CD14-positive monocyte (primary cell): ENCODE results near the gene AKT1. TPM values are rescaled to one million over a fixed set of nuclear protein-coding genes. Genes with fewer than 3 reads are reported as not detected.

Source experiments
- DNase-seq, 3 donors: peaks; one replicate each; pipeline ENCODE4 v3.0.0-alpha.2; 2011 to 2022
- H2AFZ ChIP-seq: 2 replicates; pipeline ENCODE4 v1.6.0; 2012; ENCODE audit warnings: mild to moderate bottlenecking, low read depth, low read length, inconsistent platforms; ENCODE audit not compliant: insufficient read depth, poor library complexity, severe bottlenecking
- H3K27ac ChIP-seq, 2 donors: 1 replicate in 1 of 2; 2 replicates in 1 of 2; pipeline ENCODE4 v1.5.1; 2012 to 2013; ENCODE audit warnings: low read length in 2 of 2, control low read depth in 1 of 2, inconsistent platforms in 1 of 2, low read depth in 1 of 2, mild to moderate bottlenecking in 1 of 2
- H3K27me3 ChIP-seq, 2 donors: one replicate each; pipeline versions ENCODE4 v1.6.0 to v1.6.1; 2011 to 2013; ENCODE audit warnings: low read length in 2 of 2; ENCODE audit not compliant: control insufficient read depth in 2 of 2, insufficient read depth in 2 of 2
- H3K36me3 ChIP-seq, 2 donors: replicated peaks in 1 of 2; 1 replicate in 1 of 2; 2 replicates in 1 of 2; pipeline versions ENCODE4 v1.5.1 to v1.6.1; 2012 to 2013; ENCODE audit warnings: low read length in 2 of 2, control low read depth in 1 of 2, inconsistent platforms in 1 of 2, mild to moderate bottlenecking in 1 of 2; ENCODE audit not compliant: insufficient read depth in 2 of 2, control insufficient read depth in 1 of 2
- H3K4me1 ChIP-seq, 2 donors: 1 replicate in 1 of 2; 2 replicates in 1 of 2; pipeline versions ENCODE4 v1.5.1 to v1.6.1; 2012 to 2013; ENCODE audit warnings: low read length in 2 of 2, control low read depth in 1 of 2, inconsistent platforms in 1 of 2, mild to moderate bottlenecking in 1 of 2, moderate library complexity in 1 of 2; ENCODE audit not compliant: insufficient read depth in 2 of 2, control insufficient read depth in 1 of 2
- H3K4me2 ChIP-seq: replicated peaks from 2 replicates; pipeline ENCODE3; 2012; ENCODE audit warnings: low read length, moderate library complexity, mild to moderate bottlenecking; ENCODE audit not compliant: poor library complexity, severe bottlenecking; ENCODE audit errors: extremely low read depth
- H3K4me3 ChIP-seq, 3 experiments: fragments of 200-600 bp in 1 of 3; sonication (generic) in 1 of 3; replicated peaks in 1 of 3; 1 replicate in 2 of 3; 2 replicates in 1 of 3; pipeline ENCODE4 v1.5.1; 2011 to 2013; ENCODE audit warnings: low read length in 3 of 3, mild to moderate bottlenecking in 3 of 3, control low read depth in 2 of 3, low read depth in 2 of 3, inconsistent platforms in 1 of 3, moderate library complexity in 1 of 3
- H3K79me2 ChIP-seq: 2 replicates; pipeline ENCODE4 v1.6.0; 2012; ENCODE audit warnings: mild to moderate bottlenecking, control low read depth, inconsistent platforms, low read length, moderate library complexity; ENCODE audit not compliant: insufficient read depth
- H3K9ac ChIP-seq: 2 replicates; pipeline ENCODE4 v1.6.0; 2017; ENCODE audit warnings: low read length, mild to moderate bottlenecking; ENCODE audit not compliant: insufficient read depth, poor library complexity, severe bottlenecking
- H3K9me3 ChIP-seq, 2 donors: replicated peaks in 1 of 2; 1 replicate in 1 of 2; 2 replicates in 1 of 2; pipeline versions ENCODE4 v1.5.1 to v1.6.1; 2012 to 2013; ENCODE audit warnings: low read length in 2 of 2, control low read depth in 1 of 2; ENCODE audit not compliant: control insufficient read depth in 1 of 2, insufficient read depth in 1 of 2
- H4K20me1 ChIP-seq: 2 replicates; pipeline ENCODE4 v1.6.0; 2012; ENCODE audit warnings: mild to moderate bottlenecking, low read length, control low read depth, moderate library complexity; ENCODE audit not compliant: insufficient read depth
- H3K27ac Mint-ChIP-seq, 7 donors: one replicate each; pipeline ENCODE4 v1.8.0; 2020; ENCODE audit warnings: mild to moderate bottlenecking in 7 of 7, mixed read lengths in 7 of 7, moderate library complexity in 6 of 7, inconsistent platforms in 2 of 7
- H3K27me3 Mint-ChIP-seq, 3 donors: one replicate each; pipeline ENCODE4 v1.8.0; 2021 to 2022; ENCODE audit warnings: low read depth in 3 of 3, mild to moderate bottlenecking in 3 of 3, mixed read lengths in 3 of 3, moderate library complexity in 3 of 3, inconsistent platforms in 1 of 3
- H3K36me3 Mint-ChIP-seq, 2 donors: one replicate each; pipeline ENCODE4 v1.8.0; 2020; ENCODE audit warnings: mixed read lengths in 2 of 2, inconsistent platforms in 1 of 2, mild to moderate bottlenecking in 1 of 2
- H3K4me1 Mint-ChIP-seq: one replicate; pipeline ENCODE4 v1.8.0; 2020; ENCODE audit warnings: mild to moderate bottlenecking, mixed read lengths
- H3K4me3 Mint-ChIP-seq, 2 donors: one replicate each; pipeline ENCODE4 v1.8.0; 2020; ENCODE audit warnings: mild to moderate bottlenecking in 2 of 2, mixed read lengths in 2 of 2, moderate library complexity in 1 of 2
- H3K9me3 Mint-ChIP-seq, 7 donors: one replicate each; pipeline ENCODE4 v1.8.0; 2020 to 2022; ENCODE audit warnings: mixed read lengths in 7 of 7, mild to moderate bottlenecking in 6 of 7, moderate library complexity in 6 of 7, inconsistent platforms in 2 of 7
- CTCF ChIP-seq: fragments of 200-600 bp; IDR thresholded peaks from one replicate; pipeline ENCODE4 v1.8.0; 2022; ENCODE audit warnings: antibody characterized with exemption, mild to moderate bottlenecking
- WGBS: methylation state at CpG from one replicate; pipeline ENCODE4 v1.1.5; 2013; ENCODE audit warnings: missing lambda C conversion rate; ENCODE audit not compliant: insufficient coverage; 5-methylcytosine and 5-hydroxymethylcytosine counted together
- intact Hi-C, 2 donors: fragments of 100-400 bp; cut with micrococcal nuclease; formaldehyde crosslinking; loops; one replicate each; pipeline versions ENCODE4 v1.15.0 to v1.15.1; 2023
- polyA plus RNA-seq, 3 donors: library from polyadenylated mRNA; depleted of rRNA in 1 of 3; unstranded in 2 of 3; stranded (reverse) in 1 of 3; fragments of 300-500 nt in 2 of 3; fragments of >200 nt in 1 of 3; fragmentation: Illumina TruSeq in 2 of 3; gene quantifications; 1 replicate in 2 of 3; 2 replicates in 1 of 3; pipeline ENCODE4 v1.2.3, GENCODE V29; 2012 to 2021

The AKT1 gene
- polyA plus RNA-seq, 3 donors: 7.2 to 180 (median 26.4) TPM

- Histone ChIP-seq H3K4me2 (no peak overlapping the region), H3K4me3 (no peak overlapping the region), H3K27me3 (no peaks in the 10 kb centered on the region), H3K9ac (no peak overlapping the region), H4K20me1 (no peaks in the 10 kb centered on the region), H2AFZ (no peak overlapping the region), H3K9me3 (no peaks in the 10 kb centered on the region), H3K27ac (no peak overlapping the region), H3K79me2 (no peaks in the 10 kb centered on the region), H3K4me1 (peaks cover 0 to 2% of the 10 kb centered on the region in 2 donors), H3K36me3 (no peaks in the 10 kb centered on the region)
- intact Hi-C loops: no loop called here
- H3K27me3 Mint-ChIP-seq: peaks cover 0 to 2% (median 0%) of the 10 kb centered on the region in 3 donors
- H3K36me3 Mint-ChIP-seq: peaks cover 3 to 4% of the 10 kb centered on the region in 2 donors
- no peak for DNase-seq
- no peak for TF ChIP-seq CTCF
- H3K9me3 Mint-ChIP-seq: no peaks in the 10 kb centered on the region
- no peak overlapping the region for H3K27ac Mint-ChIP-seq
- peak overlapping the region in 1 of 2 donors; percentile 52 for H3K4me3 Mint-ChIP-seq
- 87% methylated on average over 28 of the region's 32 CpGs for WGBS
- H3K4me1 Mint-ChIP-seq: peaks cover under 1% of the 10 kb centered on the region
Measured at GRCh38 chr14:104742586-104743455, 52.7 kb downstream of the AKT1 start.

- WGBS: 97% methylated on average over 15 of the region's 23 CpGs
- no peaks in the 10 kb centered on the region for H3K4me1 Mint-ChIP-seq
- Histone ChIP-seq H3K9ac (no peak overlapping the region), H3K4me3 (no peak overlapping the region), H3K79me2 (no peaks in the 10 kb centered on the region), H3K27me3 (no peaks in the 10 kb centered on the region), H3K9me3 (no peaks in the 10 kb centered on the region), H3K27ac (no peak overlapping the region), H3K36me3 (no peaks in the 10 kb centered on the region), H3K4me2 (no peak overlapping the region), H4K20me1 (no peaks in the 10 kb centered on the region), H2AFZ (no peak overlapping the region), H3K4me1 (no peaks in the 10 kb centered on the region)
- peaks cover 3 to 4% of the 10 kb centered on the region in 2 donors for H3K36me3 Mint-ChIP-seq
- no peak overlapping the region for H3K27ac Mint-ChIP-seq
- no peak overlapping the region for H3K4me3 Mint-ChIP-seq
- intact Hi-C loops: no loop called here
- H3K9me3 Mint-ChIP-seq: no peaks in the 10 kb centered on the region
- no peak for TF ChIP-seq CTCF
- H3K27me3 Mint-ChIP-seq: peaks cover 0 to 4% (median 2%) of the 10 kb centered on the region in 3 donors
- no peak for DNase-seq
Measured at GRCh38 chr14:104741803-104742251, 53.7 kb downstream of the AKT1 start.
